ENCODE measurements around the gene SLC5A5.

SLC5A5 gene

DNA sequence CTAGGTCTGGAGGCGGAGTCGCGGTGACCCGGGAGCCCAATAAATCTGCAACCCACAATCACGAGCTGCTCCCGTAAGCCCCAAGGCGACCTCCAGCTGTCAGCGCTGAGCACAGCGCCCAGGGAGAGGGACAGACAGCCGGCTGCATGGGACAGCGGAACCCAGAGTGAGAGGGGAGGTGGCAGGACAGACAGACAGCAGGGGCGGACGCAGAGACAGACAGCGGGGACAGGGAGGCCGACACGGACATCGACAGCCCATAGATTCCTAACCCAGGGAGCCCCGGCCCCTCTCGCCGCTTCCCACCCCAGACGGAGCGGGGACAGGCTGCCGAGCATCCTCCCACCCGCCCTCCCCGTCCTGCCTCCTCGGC, at the start of gene SLC5A5:
TSS of gene SLC5A5 (plus strand) at position 68 of the 373 bp plus-strand sequence. CDS start 375 bp downstream, outside the sequence.
- TF ChIP-seq CTCF (conservative IDR thresholded peaks at IDR 0.05): no peak
- no peak within 1 kb of the TSS for H3K27ac ChIP-seq

DNA sequence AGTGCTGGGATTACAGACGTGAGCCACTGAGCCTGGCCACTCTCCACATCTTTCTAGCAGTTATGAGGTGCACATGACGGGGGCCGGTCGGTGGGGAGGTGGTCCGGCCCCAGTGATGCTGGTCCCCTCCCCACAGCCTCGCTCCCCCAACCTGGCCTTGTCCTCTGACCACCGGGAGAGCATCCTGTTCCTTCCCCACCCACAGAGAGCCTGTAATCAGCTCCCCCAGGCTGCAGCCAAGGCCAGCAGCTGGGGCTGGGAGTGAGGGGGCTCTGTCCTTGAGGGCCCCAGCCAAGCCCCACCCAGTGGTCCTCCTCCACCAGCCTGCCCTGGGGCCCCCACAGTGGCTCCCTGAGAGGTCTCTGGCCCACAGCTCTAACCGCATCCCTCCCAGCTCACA, 47.4 kb upstream of the SLC5A5 start:
- TF ChIP-seq CTCF (conservative IDR thresholded peaks at IDR 0.05): no peak
- no peak overlapping the region for H3K27ac ChIP-seq

GRCh38 chr19:17826508-17827056, 45.2 kb upstream of the SLC5A5 start:
- no peak for TF ChIP-seq CTCF (conservative IDR thresholded peaks at IDR 0.05)
- no peak overlapping the region for H3K27ac ChIP-seq

GRCh38 chr19:17829855-17830566, 41.7 kb upstream of the SLC5A5 start:
- peak overlapping the region; percentile 68 for H3K27ac ChIP-seq
- peak; percentile 31 for TF ChIP-seq CTCF (conservative IDR thresholded peaks at IDR 0.05)

GRCh38 chr19:17830567-17831418, 41.0 kb upstream of the SLC5A5 start:
- peak overlapping the region; percentile 68 for H3K27ac ChIP-seq
- no peak for TF ChIP-seq CTCF (conservative IDR thresholded peaks at IDR 0.05)

- no peak overlapping the region for H3K27ac ChIP-seq
- TF ChIP-seq CTCF (conservative IDR thresholded peaks at IDR 0.05): no peak
Observed at GRCh38 chr19:17831419-17831888, 40.3 kb upstream of the SLC5A5 start.
